DND-41 (cell line): ENCODE results near the gene HOXC11.

Experiments
- ATAC-seq: fragments of 200-7000 bp; cut with Tn5 transposase; 3 replicates; pipeline ENCODE4 v1.9.1; 2021; ENCODE audit warnings: low read depth; ENCODE audit not compliant: insufficient read depth
- DNase-seq: peaks from one replicate; pipeline ENCODE4 v3.0.0-alpha.2; 2020
- H2AFZ ChIP-seq: 2 replicates; pipeline ENCODE4 v1.6.0; 2012; ENCODE audit warnings: low read depth, low read length
- H3K27ac ChIP-seq: 2 replicates; pipeline ENCODE4 v1.5.1; 2012; ENCODE audit warnings: low read length, inconsistent platforms
- H3K27me3 ChIP-seq: fragments of 200-600 bp; sonication (generic); 2 replicates; pipeline ENCODE4 v1.6.0; 2012; ENCODE audit warnings: low read length, mild to moderate bottlenecking, inconsistent platforms; ENCODE audit not compliant: insufficient read depth, poor library complexity
- H3K36me3 ChIP-seq: 2 replicates; pipeline ENCODE4 v1.5.1; 2012; ENCODE audit warnings: low read length, inconsistent platforms; ENCODE audit not compliant: insufficient read depth
- H3K4me1 ChIP-seq: 2 replicates; pipeline ENCODE4 v1.5.1; 2012; ENCODE audit warnings: mild to moderate bottlenecking, low read length; ENCODE audit not compliant: insufficient read depth
- H3K4me2 ChIP-seq: 2 replicates; pipeline ENCODE4 v1.6.0; 2012; ENCODE audit warnings: mild to moderate bottlenecking, moderate library complexity, low read length, inconsistent platforms; ENCODE audit not compliant: insufficient read depth
- H3K4me3 ChIP-seq, 2 experiments: fragments of 200-600 bp in 1 of 2; shearing (Covaris generic) in 1 of 2; 2 replicates each; pipeline ENCODE4 v1.5.1; 2012 to 2016; ENCODE audit warnings: inconsistent platforms in 2 of 2, low read length in 2 of 2, mild to moderate bottlenecking in 2 of 2, low read depth in 1 of 2, moderate library complexity in 1 of 2
- H3K79me2 ChIP-seq: 2 replicates; pipeline ENCODE4 v1.6.0; 2012; ENCODE audit warnings: low read length, inconsistent platforms; ENCODE audit not compliant: insufficient read depth
- H3K9ac ChIP-seq: 2 replicates; pipeline ENCODE4 v1.6.0; 2012; ENCODE audit warnings: low read depth, mild to moderate bottlenecking, inconsistent platforms, low read length, moderate library complexity
- H3K9me3 ChIP-seq: 2 replicates; pipeline ENCODE4 v1.5.1; 2012; ENCODE audit warnings: low read length, moderate library complexity, mild to moderate bottlenecking, inconsistent platforms; ENCODE audit not compliant: insufficient read depth, severe bottlenecking
- H4K20me1 ChIP-seq: 2 replicates; pipeline ENCODE4 v1.6.0; 2012; ENCODE audit warnings: low read length; ENCODE audit not compliant: insufficient read depth
- CTCF ChIP-seq: IDR thresholded peaks from 2 replicates; pipeline ENCODE4 v1.5.1; 2012; ENCODE audit warnings: borderline replicate concordance, low read length, moderate library complexity, mild to moderate bottlenecking; ENCODE audit not compliant: poor library complexity, severe bottlenecking; ENCODE audit errors: extremely low read depth
- EZH2 ChIP-seq: IDR thresholded peaks from 3 replicates; pipeline ENCODE4 v1.6.1; 2012; ENCODE audit warnings: borderline replicate concordance, low read depth, mild to moderate bottlenecking, moderate library complexity, low read length, inconsistent platforms; ENCODE audit not compliant: severe bottlenecking

The HOXC11 gene

GRCh38 chr12:53985692-53985993 lies 12.7 kb downstream of the HOXC11 start:
- ATAC-seq (no peak), DNase-seq (no peak)
- Histone ChIP-seq H3K9ac (no peak overlapping the region), H3K4me2 (no peak overlapping the region), H2AFZ (no peak overlapping the region), H3K27ac (no peak overlapping the region), H3K27me3 (peaks cover 80% of the 10 kb centered on the region), H3K79me2 (no peaks in the 10 kb centered on the region), H3K4me1 (peaks cover 13% of the 10 kb centered on the region), H4K20me1 (no peaks in the 10 kb centered on the region), H3K9me3 (no peaks in the 10 kb centered on the region), H3K4me3 (no peak overlapping the region), H3K36me3 (no peaks in the 10 kb centered on the region)
- TF ChIP-seq EZH2 (no peak), CTCF (no peak)

- Histone ChIP-seq H3K4me1 (peaks cover 13% of the 10 kb centered on the region), H3K9me3 (no peaks in the 10 kb centered on the region), H3K9ac (no peak overlapping the region), H3K4me2 (no peak overlapping the region), H3K4me3 (no peak overlapping the region), H3K27me3 (peaks cover 80% of the 10 kb centered on the region), H2AFZ (no peak overlapping the region), H3K79me2 (no peaks in the 10 kb centered on the region), H3K27ac (no peak overlapping the region), H3K36me3 (no peaks in the 10 kb centered on the region), H4K20me1 (no peaks in the 10 kb centered on the region)
- DNase-seq (no peak), ATAC-seq (no peak)
- TF ChIP-seq CTCF = no peak
- TF ChIP-seq EZH2 = no peak
These were observed 13.2 kb downstream of the HOXC11 start for GRCh38 chr12:53985994-53986685.

GRCh38 chr12:53986686-53987483 lies 14.0 kb downstream of the HOXC11 start:
- Histone ChIP-seq H3K4me1 (peaks cover 13% of the 10 kb centered on the region), H3K9me3 (no peaks in the 10 kb centered on the region), H3K27me3 (peaks cover 80% of the 10 kb centered on the region), H3K36me3 (no peaks in the 10 kb centered on the region), H3K9ac (no peak overlapping the region), H3K4me3 (no peak overlapping the region), H3K79me2 (no peaks in the 10 kb centered on the region), H3K4me2 (no peak overlapping the region), H3K27ac (no peak overlapping the region), H2AFZ (no peak overlapping the region), H4K20me1 (no peaks in the 10 kb centered on the region)
- no peak for ATAC-seq
- no peak for DNase-seq
- TF ChIP-seq EZH2 (no peak), CTCF (no peak)
